CD4-positive, alpha-beta T cell treated with Interleukin-2 at 100 ng/mL for 4 hours (primary cell): ENCODE results near the gene ARHGEF16.

Experiments
- DNase-seq: peaks from one replicate; pipeline ENCODE4 v3.0.0-alpha.2; 2020; ENCODE audit warnings: low spot score

ARHGEF16 gene

DNA sequence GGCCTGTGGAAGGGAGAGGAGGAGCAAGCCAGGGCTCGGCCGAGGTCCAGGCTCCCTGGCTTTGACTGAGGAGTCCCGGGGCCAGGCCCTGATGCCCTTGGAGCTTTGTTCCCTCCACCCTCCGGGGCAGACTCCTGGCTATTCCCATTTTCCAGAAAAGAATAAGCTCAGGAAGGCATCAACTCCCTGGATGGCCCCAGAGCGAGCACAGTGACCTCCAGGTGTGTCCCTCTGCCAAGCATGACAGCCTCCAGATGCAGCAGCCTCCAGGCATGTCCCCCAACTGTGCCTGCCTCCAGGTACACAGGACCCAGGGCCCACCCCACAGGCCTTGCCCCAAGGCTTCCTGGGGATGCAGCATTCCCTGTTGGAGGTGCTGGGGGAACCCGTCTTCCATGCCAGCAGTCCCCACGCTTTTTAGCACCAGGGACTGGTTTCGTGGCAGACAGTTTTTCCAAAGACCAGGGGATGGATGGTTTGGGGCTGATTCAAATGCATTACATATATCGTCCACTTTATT is 15.7 kb upstream of the ARHGEF16 start:
- DNase-seq: no peak

DNA sequence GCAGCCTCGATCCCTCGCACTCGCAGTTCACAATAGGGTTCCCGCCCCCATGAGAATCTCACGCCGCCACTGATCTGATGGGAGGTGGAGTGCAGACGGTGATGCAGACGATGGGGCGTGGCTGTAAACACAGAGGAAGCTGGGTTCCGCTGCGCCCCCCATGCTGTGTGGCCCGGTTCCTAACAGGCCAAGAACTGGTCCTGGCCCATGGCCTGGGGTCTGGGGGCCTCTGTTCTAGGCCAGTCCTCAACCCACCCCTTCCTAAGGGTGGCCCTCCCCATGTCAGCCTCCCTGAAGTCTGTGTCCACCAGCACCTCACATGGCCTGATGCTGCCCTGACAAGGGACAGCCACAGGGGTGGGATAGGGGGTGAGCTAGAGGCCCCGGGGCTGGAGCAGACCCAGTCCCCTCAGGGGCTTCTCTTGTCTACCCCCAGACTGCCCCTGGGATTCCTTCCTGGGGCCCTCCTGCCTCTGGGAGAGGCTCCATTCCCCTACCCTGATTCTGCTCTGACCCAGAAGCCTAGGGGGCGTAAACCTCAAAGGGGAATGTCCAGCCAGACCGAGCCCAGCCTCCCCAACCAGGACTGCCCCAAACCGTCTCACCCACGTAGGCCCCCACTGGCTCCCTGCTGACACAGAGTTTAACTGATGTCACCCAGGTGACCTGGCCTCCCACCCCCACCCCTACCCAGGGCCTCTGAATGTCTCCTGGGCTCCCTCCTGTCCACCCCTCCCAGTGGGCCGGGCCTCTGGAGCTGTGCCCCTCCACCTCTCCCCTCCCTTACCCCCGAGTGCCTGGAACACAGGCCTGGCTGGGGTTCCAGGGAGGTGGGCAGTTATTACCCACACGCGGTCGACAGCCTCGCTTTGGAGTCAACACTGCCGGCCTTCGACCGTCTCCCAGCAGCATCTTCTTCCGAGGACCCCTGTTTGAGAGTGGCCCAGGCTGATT is 14.8 kb upstream of the ARHGEF16 start:
- DNase-seq: no peak

DNA sequence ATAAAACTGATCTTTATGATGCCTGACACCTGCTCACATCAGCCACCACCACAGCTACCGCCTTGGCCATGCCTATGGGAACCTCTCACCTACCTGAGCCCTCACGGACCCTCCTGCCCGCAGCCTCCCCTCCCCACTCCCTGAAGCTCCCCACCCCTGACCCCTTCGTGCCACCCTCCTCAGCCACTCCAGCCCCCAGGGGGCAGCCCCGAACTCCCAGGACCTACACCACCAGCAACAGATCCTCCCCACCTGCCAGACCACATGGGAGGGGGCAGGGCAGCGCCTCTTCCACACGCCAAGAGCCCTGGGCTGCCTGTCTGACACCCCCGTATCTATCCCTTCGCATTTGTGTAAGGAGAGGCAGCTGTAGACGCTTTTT is 14.2 kb upstream of the ARHGEF16 start:
- no peak for DNase-seq

DNA sequence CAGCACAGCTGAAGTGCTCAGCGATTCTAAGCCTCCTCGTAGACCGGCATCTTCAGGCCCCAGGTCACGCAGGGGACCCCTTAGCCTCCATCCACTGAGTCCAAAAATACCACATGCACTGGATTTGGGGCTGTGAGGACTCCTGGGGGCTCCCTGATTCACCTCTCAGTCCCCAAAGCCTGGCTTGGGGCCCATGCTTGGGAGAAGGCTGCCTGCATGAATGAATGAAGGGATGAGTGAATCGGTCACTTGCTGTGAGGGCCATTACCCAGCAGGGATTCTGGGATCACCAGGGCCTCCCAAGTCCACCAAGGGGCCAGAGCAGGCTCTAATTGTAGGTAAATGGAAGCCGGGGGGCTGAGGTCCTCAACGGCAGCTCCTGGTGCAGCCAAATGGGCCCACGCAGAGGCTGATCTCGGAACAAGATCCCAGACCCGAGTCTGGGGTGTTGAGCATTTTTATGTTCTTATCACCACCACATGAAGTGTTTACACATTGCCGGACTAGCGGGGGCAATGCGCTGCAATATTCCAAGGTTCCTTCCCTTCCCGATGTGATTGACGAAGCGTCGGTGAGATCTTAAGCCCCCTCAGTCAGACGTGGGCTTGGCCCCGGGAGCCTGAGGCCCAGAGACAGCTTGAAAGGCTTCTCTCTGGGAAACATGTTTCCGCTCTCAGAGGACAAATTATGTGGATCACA is 13.6 kb upstream of the ARHGEF16 start:
- DNase-seq: no peak

DNA sequence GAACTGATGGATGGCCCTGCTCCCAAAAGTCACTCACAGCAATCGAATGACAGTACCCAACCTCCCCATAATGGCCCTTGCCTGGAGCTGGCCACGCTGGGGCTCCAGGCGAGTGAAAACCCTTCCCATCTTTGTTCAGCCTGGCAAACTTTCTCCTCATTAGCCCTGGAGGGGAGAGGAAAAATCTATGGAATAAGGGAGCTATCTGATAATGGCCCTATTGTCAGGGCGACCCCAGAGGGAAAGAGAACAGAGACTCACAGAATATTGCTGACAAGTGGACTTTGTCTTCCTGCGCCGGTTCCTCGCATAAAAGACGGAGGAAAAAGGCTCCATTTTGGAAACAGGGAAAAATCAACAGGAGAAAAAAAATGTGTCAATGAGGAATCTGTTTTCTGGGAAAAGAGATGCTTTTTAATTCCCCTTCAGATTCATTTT is 13.0 kb upstream of the ARHGEF16 start:
- DNase-seq: no peak

DNA sequence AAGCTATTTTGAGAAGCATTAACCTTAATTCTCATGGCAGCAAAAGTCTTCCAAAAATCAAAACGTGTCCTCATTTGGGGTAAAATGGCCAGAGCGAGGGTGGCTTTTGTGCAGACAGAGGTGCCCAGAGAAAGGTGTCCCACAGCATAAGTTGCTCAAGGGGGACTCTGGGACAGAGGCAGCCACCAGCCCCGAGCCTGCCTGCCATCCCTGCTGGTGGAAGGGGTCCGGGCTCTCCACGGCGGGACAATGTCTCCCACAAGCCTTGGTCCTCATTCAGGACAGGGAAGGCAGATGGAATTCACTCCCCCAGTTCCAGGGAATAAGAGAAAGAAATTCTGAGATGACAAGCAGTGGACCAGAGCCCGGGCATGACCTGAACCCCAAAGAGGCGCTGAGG is 12.6 kb upstream of the ARHGEF16 start:
- no peak for DNase-seq

DNA sequence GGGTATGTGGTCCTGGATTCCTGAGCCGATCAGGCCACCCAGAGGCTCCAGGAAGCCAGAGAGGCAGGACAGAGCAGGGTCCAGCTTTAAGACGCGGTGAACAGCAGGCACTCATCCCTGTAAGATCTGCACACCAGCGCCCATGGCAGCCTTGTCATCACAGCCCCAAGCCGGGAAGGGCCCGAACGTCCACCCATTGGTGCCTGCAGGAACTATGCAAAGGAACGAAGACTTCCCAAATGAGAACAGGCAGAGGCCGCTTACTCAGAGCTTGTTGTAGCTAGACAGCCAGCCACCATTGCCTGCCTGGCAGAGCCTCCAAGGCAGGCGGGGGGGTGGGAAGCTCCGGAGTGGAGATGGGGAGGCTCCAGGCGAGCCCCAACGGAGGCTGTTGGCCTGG is 12.1 kb upstream of the ARHGEF16 start:
- no peak for DNase-seq

DNA sequence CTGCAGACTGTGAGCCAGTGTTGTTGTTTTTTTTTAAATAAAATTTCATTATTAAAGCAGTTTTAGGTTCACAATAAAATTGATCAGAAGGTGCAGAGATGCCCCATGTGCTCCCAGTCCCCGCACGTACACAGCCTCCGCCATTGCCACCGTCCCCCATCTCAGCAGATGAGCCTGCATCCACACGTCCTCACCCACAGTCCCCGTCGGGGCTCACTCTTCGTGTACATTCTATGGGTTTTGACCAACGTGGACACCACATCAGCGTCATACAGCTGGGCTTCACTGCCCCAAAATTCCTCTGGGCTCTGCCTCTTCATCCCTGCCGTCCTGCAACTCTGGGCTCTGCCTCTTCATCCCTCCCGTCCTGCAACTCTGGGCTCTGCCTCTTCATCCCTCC is 11.6 kb upstream of the ARHGEF16 start:
- no peak for DNase-seq

DNA sequence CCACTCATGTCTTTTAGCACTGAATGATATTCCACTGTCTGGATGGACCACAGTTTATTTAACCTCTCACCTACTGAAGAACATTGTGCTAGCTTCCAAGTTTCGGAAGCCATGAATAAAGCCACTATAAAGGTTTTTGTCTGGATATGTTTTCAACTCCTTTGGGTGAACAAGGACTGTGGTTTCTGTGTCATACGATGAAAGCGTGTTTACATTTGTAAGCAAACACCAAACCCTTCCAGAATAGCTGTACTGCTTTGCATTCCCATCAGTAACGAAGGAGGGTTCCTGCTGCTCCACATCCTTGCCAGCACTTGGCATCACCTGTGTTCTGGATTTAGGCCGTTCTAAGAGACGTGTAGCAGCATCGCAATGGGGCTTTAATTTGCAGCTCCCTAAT is 10.7 kb upstream of the ARHGEF16 start:
- no peak for DNase-seq

DNA sequence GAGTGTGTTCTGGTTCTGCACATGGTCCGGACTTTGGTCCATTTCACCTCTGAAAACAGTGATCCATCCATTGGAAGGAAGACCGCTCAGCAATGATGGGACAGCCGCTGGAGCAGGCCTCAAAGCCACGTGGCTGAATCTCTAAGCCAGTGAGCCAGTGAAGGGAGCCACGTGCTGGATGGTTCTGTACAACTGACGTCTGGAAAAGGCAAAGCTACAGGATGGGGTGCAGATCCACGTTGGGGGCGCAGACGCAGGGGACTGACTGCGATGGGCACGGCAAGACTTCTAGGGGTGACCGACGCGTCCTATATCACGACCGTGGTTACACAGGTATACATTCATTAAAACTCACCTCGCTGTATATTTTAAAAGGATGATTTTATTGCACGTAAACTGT is 10.2 kb upstream of the ARHGEF16 start:
- no peak for DNase-seq

DNA sequence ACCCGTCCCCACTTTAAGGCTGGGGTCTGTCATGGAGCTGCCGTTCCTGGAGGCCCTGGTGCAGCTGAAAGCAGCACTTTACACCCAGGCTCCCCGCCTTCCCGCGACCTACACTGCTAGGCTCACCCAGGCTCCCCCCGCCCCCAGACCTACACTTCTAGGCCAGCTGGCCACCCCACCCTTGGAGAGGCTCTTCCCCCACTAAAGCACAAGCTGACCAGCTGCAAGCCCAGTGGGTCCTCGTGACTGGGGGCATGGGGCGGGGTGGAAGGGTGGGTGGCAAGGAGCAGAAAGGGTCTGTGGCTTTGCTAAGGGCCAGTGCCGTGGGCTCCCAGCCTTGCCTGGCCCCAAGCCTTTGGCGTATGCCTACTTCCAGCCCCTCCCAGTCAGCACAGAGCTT is 9.7 kb upstream of the ARHGEF16 start:
- no peak for DNase-seq

DNA sequence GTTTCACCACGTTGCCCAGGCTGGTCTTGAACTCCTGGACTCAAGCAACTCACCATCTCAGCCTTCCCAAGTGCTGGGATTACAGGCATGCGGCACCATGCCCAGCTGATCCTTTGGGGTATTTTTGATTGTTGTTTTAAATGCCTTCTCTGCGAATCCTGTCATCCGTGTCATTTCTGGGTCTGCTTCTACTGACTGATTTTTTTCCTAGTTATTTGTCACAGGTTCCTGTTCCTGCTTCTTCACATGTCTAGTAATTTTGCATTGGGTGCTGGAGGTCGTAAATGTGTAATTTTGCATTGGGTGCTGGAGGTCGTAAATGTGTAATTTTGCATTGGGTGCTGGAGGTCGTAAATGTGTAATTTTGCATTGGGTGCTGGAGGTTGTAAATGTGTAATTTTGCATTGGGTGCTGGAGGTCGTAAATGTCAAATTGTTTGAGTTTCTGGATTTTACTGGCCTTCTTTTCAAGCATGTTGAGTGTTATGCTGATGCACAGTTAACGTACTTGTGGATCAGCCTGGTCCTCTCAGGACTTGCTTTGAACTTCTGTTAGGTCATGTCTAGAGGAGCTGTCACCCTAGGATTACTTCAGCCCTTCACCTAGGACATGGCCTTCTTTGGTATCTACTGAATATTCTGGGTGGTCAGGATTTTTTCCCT is 4.1 kb upstream of the ARHGEF16 start:
- no peak for DNase-seq

DNA sequence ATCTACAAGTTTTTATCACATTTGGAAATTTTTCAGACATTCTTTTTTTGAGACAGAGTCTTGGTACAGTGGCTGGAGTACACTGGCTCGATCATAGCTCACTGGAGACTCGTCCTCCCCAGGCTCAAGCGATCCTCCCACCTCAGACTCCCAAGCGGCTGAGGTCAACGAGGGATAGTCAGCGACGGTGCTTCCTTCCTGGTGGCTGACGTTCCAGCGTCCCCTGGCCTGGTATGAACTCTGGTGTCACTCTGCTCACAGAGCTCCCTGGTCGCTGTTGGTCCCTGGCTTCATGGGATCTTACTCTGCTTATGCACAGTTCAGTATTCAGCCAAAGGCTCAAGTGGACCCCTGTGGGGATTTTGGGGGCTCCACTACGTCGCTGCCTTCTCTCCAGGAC is 3.5 kb upstream of the ARHGEF16 start:
- no peak for DNase-seq

DNA sequence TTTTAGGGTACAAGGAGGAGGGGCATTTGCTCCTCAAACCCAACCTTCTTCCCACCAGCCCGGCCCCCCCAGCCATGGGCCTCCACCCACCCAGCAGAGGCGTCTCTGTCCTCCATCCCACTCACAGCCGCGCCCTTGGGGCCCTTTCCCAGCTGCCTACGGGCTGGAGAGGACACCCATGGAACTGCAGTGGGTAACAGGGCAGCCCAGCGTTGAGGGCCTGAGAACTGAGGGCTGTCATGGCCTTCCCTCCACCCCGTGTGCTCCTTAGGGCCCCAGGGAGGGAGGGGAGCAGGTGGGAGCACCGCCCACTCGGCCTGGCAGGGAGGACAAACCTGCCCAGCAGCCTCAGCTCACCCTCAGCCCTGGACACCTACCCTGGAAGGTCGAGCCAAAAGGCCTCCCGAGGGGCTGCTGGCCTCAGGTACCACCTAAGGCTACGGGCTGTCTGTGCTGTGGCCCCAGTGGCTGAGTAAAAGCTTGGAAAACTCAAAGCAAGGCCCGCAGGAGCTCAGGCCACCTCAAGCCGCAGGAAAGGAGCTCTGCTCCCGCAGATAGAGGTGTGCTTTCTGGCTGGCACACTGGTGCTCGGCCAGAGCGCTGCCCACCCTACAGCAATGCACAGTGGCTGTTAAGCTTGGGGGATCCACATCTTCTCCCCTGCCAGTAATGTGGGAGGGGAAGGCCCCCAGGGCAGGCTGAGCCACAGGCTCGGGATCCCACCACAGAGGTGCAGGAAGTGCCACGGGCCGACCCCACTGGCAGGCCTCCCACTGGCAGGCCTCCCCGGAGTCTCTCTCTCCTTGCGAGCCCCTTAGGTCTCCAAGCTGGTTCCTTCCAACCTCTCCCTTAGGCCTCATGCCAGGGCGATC is 2.2 kb upstream of the ARHGEF16 start:
- no peak for DNase-seq

DNA sequence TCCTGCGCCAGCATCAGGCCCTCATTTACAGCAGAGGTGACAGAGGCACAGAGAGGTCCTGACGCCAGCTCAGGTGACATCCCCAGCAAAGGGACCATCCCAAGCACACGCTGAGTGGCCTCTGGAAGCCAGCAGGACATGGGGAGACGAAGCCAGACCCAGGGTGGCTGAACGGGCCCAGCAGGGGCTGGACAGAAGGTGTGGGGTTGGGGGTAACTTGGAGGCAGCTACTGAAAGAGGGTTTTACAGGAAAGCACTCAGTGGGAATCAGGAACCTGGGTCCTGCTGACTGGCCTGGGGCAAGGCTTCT is 1.6 kb upstream of the ARHGEF16 start:
- DNase-seq: no peak

DNA sequence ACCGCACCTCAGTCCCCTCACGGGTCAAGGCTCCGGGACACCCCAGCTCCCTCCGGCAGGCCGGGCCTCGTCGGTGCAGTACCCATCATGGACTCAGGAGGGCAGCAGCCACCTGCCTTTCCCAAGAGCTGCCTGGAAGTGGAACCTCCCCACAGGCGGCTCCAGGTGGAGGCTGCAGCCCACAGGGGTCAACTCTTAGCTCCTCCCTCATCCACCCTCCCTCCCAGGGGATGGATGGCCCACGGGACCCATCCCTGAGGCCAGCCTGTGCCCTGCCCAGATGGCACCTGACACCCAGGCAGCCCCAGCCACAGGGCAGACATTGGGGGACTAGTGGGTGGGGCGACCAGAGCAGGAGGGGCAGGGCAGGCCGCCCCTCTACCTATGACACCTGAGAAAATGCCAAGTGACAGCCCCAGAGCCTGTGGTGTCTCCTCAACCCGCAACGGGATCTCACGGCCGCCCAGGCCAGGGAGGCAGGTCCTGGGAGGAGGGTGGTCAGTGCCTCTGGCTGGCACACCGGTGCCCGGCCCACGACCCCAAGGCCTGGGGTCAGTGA is 1.2 kb upstream of the ARHGEF16 start:
- peak; percentile 73 for DNase-seq

DNA sequence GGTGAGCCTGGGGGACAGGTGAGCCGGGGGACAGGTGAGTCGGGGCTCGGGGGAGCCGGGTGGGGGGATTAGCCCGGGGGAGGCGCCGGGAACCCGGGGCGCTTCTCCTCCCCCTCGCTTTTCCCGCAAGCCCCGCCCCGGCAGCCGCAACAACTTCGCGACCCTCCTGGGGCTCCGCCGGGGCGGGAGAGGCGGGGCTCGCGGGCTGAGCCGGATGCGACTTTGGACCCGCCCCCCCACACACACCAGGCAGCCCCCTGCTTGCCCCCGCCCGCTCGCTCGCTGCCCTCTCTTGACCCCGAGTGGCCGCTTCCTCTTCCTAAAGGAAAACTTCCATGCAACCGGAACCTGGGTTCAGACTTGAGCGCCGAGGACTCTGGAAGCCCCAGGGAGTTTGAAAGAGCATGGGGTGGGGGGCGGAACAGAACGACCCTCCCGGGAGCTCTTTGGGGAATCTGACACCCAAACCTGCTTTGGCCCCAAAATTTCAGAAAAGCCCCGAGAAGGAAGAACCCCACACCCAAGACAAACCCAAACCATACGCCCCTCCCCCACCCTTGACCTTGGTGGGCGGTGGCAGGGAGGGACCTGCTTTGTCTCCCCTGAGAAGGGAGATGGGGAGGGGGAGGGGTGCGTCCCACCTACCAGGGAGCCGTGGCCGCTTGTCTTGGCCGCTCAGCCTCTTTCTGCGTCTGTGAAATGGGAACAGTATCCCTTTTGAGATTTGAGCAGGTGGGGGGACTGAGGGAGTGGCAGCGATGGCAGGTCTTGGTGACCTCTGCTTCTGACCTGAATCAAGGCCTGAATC is 550 bp downstream of the ARHGEF16 start:
- DNase-seq: no peak

DNA sequence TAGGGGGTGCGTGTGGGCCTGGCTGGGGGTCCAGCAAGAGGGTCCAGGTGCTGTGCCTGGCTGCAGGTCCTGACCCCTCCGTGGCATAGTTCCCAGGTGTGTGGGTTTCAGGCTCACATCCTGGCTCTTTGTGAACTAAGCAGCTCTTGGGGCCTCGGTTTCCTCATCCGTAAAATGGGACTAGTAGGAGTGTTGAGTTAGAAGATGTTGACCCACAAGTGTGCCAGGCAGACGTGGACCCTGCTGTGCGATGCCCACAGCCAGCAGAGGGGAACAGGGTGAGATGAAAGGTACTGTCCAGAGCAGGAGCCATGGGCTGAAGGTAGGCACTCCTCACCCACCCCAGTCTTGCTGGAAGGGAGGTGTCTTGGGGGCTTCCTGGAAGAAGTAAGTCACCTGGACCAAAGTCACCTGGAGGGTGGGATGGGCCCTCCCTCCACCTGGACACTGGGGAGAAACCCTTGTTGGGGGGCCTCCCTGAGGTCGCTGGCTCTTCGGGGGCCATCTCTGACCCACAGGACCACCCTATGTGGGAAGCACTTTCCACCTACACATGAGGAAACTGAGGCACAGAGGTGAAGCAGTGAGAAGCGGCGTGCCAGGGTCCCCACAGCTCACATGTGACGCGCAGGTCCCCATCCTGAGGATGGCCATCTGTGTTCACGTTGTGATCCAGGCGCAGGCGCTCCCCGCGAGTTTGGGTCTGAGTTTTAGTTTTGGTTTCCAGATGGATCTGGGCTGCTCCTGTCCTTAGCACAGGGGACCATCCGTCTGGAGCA is 1.4 kb downstream of the ARHGEF16 start:
- DNase-seq: no peak

DNA sequence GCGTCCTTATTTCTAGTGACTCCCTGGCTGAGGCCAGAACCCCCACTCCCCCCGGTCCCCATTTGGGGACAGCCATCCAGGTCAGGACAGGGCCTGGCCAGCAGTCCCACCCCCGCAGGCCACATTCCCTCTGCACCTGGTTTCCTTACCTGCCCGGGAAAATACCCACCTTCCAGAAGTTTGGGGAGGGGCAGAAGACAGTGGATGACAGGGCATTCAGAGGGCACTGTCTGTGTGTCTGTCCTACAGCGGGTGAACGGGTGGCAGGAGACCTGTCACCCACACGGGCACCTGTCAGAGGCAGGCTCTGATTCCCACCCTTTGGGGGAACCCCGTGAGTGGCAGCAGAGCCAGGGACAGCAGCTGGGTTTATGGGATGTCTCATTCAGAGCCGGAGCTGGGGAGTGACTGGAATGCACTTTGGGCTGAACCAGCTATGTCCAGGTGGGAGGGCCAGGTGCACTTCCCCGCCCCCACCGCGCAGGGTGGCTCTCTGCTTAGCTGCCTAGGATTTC is 2.0 kb downstream of the ARHGEF16 start:
- DNase-seq: no peak
